SK-N-MC (cell line): ENCODE measurements around the gene DET1.
A peak's percentile ranks its signal among the peaks of the same experiment; 100 is the strongest.

ENCODE experiments used
- DNase-seq: peaks from one replicate; pipeline ENCODE4 v3.0.0-alpha.2; 2011; ENCODE audit warnings: low read depth, low spot score
- H3K27ac ChIP-seq: fragments of 200-600 bp; sonication (generic); 2 replicates; pipeline ENCODE4 v1.5.1; 2016; ENCODE audit warnings: mixed run types
- H3K36me3 ChIP-seq: fragments of 200-600 bp; sonication (generic); 2 replicates; pipeline ENCODE4 v1.6.1; 2017; ENCODE audit warnings: antibody characterized with exemption, low read length, mixed read lengths; ENCODE audit not compliant: insufficient read depth
- H3K4me3 ChIP-seq: fragments of 200-600 bp; sonication (generic); 2 replicates; pipeline ENCODE4 v1.5.1; 2016
- H3K9ac ChIP-seq: fragments of 200-600 bp; sonication (generic); 2 replicates; pipeline ENCODE4 v1.8.0; 2017; ENCODE audit warnings: mixed run types, mixed read lengths; ENCODE audit not compliant: insufficient read length
- H3K9me3 ChIP-seq: fragments of 200-600 bp; sonication (generic); 2 replicates; pipeline ENCODE4 v1.6.1; 2017; ENCODE audit warnings: low read depth, mild to moderate bottlenecking, antibody characterized with exemption, low read length, moderate library complexity, mixed read lengths
- EZH2 ChIP-seq: fragments of 200-600 bp; sonication (generic); IDR thresholded peaks from one replicate; pipeline ENCODE4 v1.6.1; 2017; ENCODE audit warnings: antibody characterized with exemption
- FOXP2 ChIP-seq: optimal IDR thresholded peaks from 2 replicates; pipeline ENCODE3; 2011; ENCODE audit warnings: mild to moderate bottlenecking, moderate library complexity; ENCODE audit not compliant: insufficient read depth; ENCODE audit errors: extremely low read length, control extremely low read depth
- POLR2AphosphoS5 ChIP-seq: IDR thresholded peaks from 2 replicates; pipeline ENCODE4 v1.6.1; 2012; ENCODE audit warnings: mild to moderate bottlenecking, low read depth, low read length, borderline replicate concordance

DET1 gene

GRCh38 chr15:88546248-88547129 lies at the start of gene DET1:
Gene DET1, minus strand, starts transcription at chr15:88546681. Its CDS starts 14,976 bp downstream, at chr15:88531705.
- TF ChIP-seq POLR2AphosphoS5 (peak; percentile 79), EZH2 (no peak)
- Histone ChIP-seq H3K9ac (peak within 1 kb of the TSS; percentile 87), H3K36me3 (no peaks in the 10 kb centered on the region), H3K27ac (peak within 1 kb of the TSS; percentile 79; the same call in 1 of the 2 replicates), H3K4me3 (peak within 1 kb of the TSS; percentile 96), H3K9me3 (no peaks in the 10 kb centered on the region)
- DNase-seq, result peak; percentile 83

GRCh38 chr15:88591384-88591783 lies 44.9 kb upstream of the DET1 start:
- DNase-seq, result no peak
- H3K27ac ChIP-seq, result no peak overlapping the region
- no peaks in the 10 kb centered on the region for H3K9me3 ChIP-seq
- H3K4me3 ChIP-seq, result no peak overlapping the region
- H3K36me3 ChIP-seq, result no peaks in the 10 kb centered on the region
- TF ChIP-seq POLR2AphosphoS5 (no peak), FOXP2 (no peak), EZH2 (no peak)
- H3K9ac ChIP-seq, result no peak overlapping the region

GRCh38 chr15:88590759-88591158 lies 44.3 kb upstream of the DET1 start:
- H3K9ac ChIP-seq, result no peak overlapping the region
- H3K36me3 ChIP-seq, result no peaks in the 10 kb centered on the region
- DNase-seq, result no peak
- no peak overlapping the region for H3K27ac ChIP-seq
- TF ChIP-seq EZH2 (no peak), POLR2AphosphoS5 (no peak), FOXP2 (no peak)
- no peaks in the 10 kb centered on the region for H3K9me3 ChIP-seq
- H3K4me3 ChIP-seq, result no peak overlapping the region

GRCh38 chr15:88586401-88587162 lies 40.1 kb upstream of the DET1 start:
- no peak overlapping the region for H3K4me3 ChIP-seq
- TF ChIP-seq EZH2, result no peak
- TF ChIP-seq POLR2AphosphoS5, result no peak
- TF ChIP-seq FOXP2, result no peak
- DNase-seq, result no peak
- no peak overlapping the region for H3K27ac ChIP-seq
- no peaks in the 10 kb centered on the region for H3K36me3 ChIP-seq
- H3K9me3 ChIP-seq, result no peaks in the 10 kb centered on the region
- H3K9ac ChIP-seq, result no peak overlapping the region

- Histone ChIP-seq H3K36me3 (no peaks in the 10 kb centered on the region), H3K27ac (no peak overlapping the region), H3K9me3 (no peaks in the 10 kb centered on the region), H3K9ac (no peak overlapping the region), H3K4me3 (no peak overlapping the region)
- DNase-seq, result no peak
- no peak for TF ChIP-seq EZH2
- TF ChIP-seq FOXP2, result no peak
- TF ChIP-seq POLR2AphosphoS5, result no peak
These were observed 34.1 kb upstream of the DET1 start for GRCh38 chr15:88580532-88580931.

- TF ChIP-seq FOXP2 (no peak), POLR2AphosphoS5 (no peak), EZH2 (no peak)
These were observed 32.8 kb upstream of the DET1 start for GRCh38 chr15:88579322-88579721.

GRCh38 chr15:88574655-88575054 lies 28.2 kb upstream of the DET1 start:
- H3K9me3 ChIP-seq, result no peaks in the 10 kb centered on the region
- no peak overlapping the region for H3K9ac ChIP-seq
- H3K36me3 ChIP-seq, result no peaks in the 10 kb centered on the region
- H3K27ac ChIP-seq, result no peak overlapping the region
- no peak for DNase-seq
- TF ChIP-seq FOXP2 (no peak), POLR2AphosphoS5 (no peak), EZH2 (no peak)
- H3K4me3 ChIP-seq, result no peak overlapping the region

More at GRCh38 chr15:88579322-88579721, 32.8 kb upstream of the DET1 start:
- H3K27ac ChIP-seq, result no peak overlapping the region
- H3K9ac ChIP-seq, result no peak overlapping the region
- no peaks in the 10 kb centered on the region for H3K36me3 ChIP-seq
- H3K4me3 ChIP-seq, result no peak overlapping the region
- no peaks in the 10 kb centered on the region for H3K9me3 ChIP-seq
- DNase-seq, result no peak

- H3K9ac ChIP-seq, result no peak overlapping the region
- TF ChIP-seq EZH2, result no peak
- TF ChIP-seq POLR2AphosphoS5, result no peak
- TF ChIP-seq FOXP2, result no peak
- DNase-seq, result no peak
- no peaks in the 10 kb centered on the region for H3K36me3 ChIP-seq
- H3K9me3 ChIP-seq, result no peaks in the 10 kb centered on the region
- no peak overlapping the region for H3K27ac ChIP-seq
- H3K4me3 ChIP-seq, result no peak overlapping the region
These were observed 27.6 kb upstream of the DET1 start for GRCh38 chr15:88574077-88574476.

GRCh38 chr15:88571852-88572259 lies 25.4 kb upstream of the DET1 start:
- TF ChIP-seq FOXP2 (no peak), POLR2AphosphoS5 (no peak), EZH2 (no peak)
- no peaks in the 10 kb centered on the region for H3K9me3 ChIP-seq
- H3K27ac ChIP-seq, result no peak overlapping the region

More at GRCh38 chr15:88571852-88572259, 25.4 kb upstream of the DET1 start:
- H3K4me3 ChIP-seq, result no peak overlapping the region
- H3K9ac ChIP-seq, result no peak overlapping the region
- no peak for DNase-seq
- H3K36me3 ChIP-seq, result no peaks in the 10 kb centered on the region
